Thoracic aorta (tissue), 2 donors: ENCODE results near the gene OXNAD1. TPM values are rescaled to one million over a fixed set of nuclear protein-coding genes. Genes with fewer than 3 reads are reported as not detected.

Experiments used
- ATAC-seq: fragments of 150-250 bp; one replicate; pipeline ENCODE4 v1.8.0; 2017; ENCODE audit warnings: low read depth; ENCODE audit not compliant: insufficient number of reproducible peaks, low FRiP score
- DNase-seq: peaks from one replicate; pipeline ENCODE4 v3.0.0-alpha.2; 2020; ENCODE audit warnings: low spot score
- H3K27ac ChIP-seq, 2 donors: fragments of 200-600 bp; sonication (generic); 1 replicate in 1 of 2; 2 replicates in 1 of 2; pipeline ENCODE4 v1.5.1; 2016; ENCODE audit warnings: mild to moderate bottlenecking in 2 of 2, moderate library complexity in 2 of 2
- H3K27me3 ChIP-seq: fragments of 200-600 bp; sonication (generic); replicated peaks from 2 replicates; pipeline ENCODE4 v1.6.0; 2016; ENCODE audit warnings: mild to moderate bottlenecking; ENCODE audit not compliant: insufficient read depth
- H3K36me3 ChIP-seq: fragments of 200-600 bp; sonication (generic); one replicate; pipeline ENCODE4 v1.5.1; 2016
- H3K4me1 ChIP-seq, 2 donors: fragments of 200-600 bp; sonication (generic); 1 replicate in 1 of 2; 2 replicates in 1 of 2; pipeline versions ENCODE4 v1.5.1 to v1.6.0; 2016; ENCODE audit warnings: low read depth in 2 of 2, mild to moderate bottlenecking in 1 of 2; ENCODE audit not compliant: control insufficient read depth in 1 of 2
- H3K4me3 ChIP-seq: fragments of 200-600 bp; sonication (generic); 2 replicates; pipeline ENCODE4 v1.5.1; 2016; ENCODE audit warnings: mild to moderate bottlenecking
- H3K9me3 ChIP-seq: fragments of 200-600 bp; sonication (generic); 2 replicates; pipeline ENCODE4 v1.5.1; 2016
- total RNA-seq, 2 donors: library from RNA; depleted of rRNA; stranded (reverse); fragments of >200 nt; gene quantifications; one replicate each; pipeline versions ENCODE4 v1.1.0 to v1.2.3, GENCODE V29; 2016
- TF ChIP-seq, protein P1 (sequence below): fragments of 200-600 bp; sonication (generic); IDR thresholded peaks from one replicate; pipeline ENCODE4 v1.5.1; 2019; ENCODE audit warnings: antibody characterized with exemption

Gene OXNAD1
- total RNA-seq, 2 donors from 2014 or later = 6.8 to 7.9 TPM

DNA sequence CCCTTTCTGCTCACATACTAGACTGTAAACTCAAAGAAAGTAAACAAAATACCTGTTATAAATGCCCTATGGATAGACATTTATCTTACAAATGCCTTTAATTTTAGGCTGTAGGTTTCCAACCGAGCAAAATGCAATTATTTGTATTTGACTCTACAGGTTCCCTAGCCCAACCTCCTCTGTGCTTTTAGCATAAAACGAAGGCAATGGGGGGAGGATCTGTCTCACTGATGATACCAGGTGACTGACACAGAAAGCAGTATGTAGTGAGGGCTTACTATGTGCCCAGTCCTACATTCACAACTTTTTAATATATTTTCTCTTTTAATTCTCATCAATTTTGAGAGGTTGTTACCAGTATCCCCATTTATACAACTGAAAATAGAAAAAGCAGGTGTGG is 87.4 kb downstream of the OXNAD1 start:
- ATAC-seq = no peak
- H3K36me3 ChIP-seq = peaks cover 4% of the 10 kb centered on the region
- no peak overlapping the region for H3K27ac ChIP-seq
- TF ChIP-seq, protein P1, sequence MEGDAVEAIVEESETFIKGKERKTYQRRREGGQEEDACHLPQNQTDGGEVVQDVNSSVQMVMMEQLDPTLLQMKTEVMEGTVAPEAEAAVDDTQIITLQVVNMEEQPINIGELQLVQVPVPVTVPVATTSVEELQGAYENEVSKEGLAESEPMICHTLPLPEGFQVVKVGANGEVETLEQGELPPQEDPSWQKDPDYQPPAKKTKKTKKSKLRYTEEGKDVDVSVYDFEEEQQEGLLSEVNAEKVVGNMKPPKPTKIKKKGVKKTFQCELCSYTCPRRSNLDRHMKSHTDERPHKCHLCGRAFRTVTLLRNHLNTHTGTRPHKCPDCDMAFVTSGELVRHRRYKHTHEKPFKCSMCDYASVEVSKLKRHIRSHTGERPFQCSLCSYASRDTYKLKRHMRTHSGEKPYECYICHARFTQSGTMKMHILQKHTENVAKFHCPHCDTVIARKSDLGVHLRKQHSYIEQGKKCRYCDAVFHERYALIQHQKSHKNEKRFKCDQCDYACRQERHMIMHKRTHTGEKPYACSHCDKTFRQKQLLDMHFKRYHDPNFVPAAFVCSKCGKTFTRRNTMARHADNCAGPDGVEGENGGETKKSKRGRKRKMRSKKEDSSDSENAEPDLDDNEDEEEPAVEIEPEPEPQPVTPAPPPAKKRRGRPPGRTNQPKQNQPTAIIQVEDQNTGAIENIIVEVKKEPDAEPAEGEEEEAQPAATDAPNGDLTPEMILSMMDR = no peak
- no peak overlapping the region for H3K4me3 ChIP-seq
- no peak for DNase-seq
- no peaks in the 10 kb centered on the region for H3K9me3 ChIP-seq
- H3K4me1 ChIP-seq = peaks cover 5 to 16% of the 10 kb centered on the region in 2 donors
- H3K27me3 ChIP-seq = no peaks in the 10 kb centered on the region

DNA sequence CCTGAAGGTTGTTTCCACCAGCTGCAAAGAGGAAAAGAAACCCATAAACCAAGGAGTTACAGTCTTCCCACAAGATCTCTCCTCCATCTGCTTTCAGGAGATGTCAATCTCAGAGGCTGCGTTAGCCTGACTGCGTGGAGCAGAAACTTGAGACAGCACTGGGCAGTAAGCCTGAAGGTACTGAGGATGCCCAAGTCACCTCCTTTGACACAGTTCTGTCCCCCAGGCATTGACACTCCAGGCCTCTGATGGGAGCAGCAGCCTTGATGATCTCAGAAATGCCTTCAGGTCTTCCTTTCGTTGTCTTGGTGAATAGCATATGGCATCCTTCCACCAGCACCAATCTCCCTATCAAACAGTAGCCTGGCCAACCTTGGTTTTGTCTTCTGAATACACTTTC is 89.3 kb downstream of the OXNAD1 start:
- H3K4me1 ChIP-seq = peaks cover 5 to 16% of the 10 kb centered on the region in 2 donors
- H3K27me3 ChIP-seq = no peaks in the 10 kb centered on the region
- no peaks in the 10 kb centered on the region for H3K9me3 ChIP-seq
- TF ChIP-seq, protein P1 = no peak
- no peak for DNase-seq
- no peak for ATAC-seq
- H3K4me3 ChIP-seq = no peak overlapping the region
- peaks cover 4% of the 10 kb centered on the region for H3K36me3 ChIP-seq
- H3K27ac ChIP-seq = no peak overlapping the region

Other genes starting within 250 kb of the OXNAD1 start
- gene GALNT15, start 90.5 kb upstream of the OXNAD1 start, total RNA-seq = 100 to 1,000 TPM; 157 to 167 TPM
- gene DPH3, start 269 bp upstream of the OXNAD1 start, total RNA-seq = 10 to 100 TPM; 14.4 to 29.3 TPM
- gene RFTN1, start 248.5 kb downstream of the OXNAD1 start, total RNA-seq = 100 to 1,000 TPM in 1 of 2 donors, 10 to 100 TPM in 1; 69.7 to 108 TPM